Measurements from ENCODE around the gene DBNL. TPM values are rescaled to one million over a fixed set of nuclear protein-coding genes. Genes with fewer than 3 reads are reported as not detected.

DBNL gene
- total RNA-seq, 1 donor from 2014 or later: 95.5 TPM

GRCh38 chr7:44080118-44080517 lies 35.6 kb downstream of the DBNL start:
- no peaks in the 10 kb centered on the region for H3K27me3 Mint-ChIP-seq (ENCODE audit: low read depth)
- H3K4me1 Mint-ChIP-seq (ENCODE audit: low read depth): peaks cover 40% of the 10 kb centered on the region
- H3K9me3 Mint-ChIP-seq (ENCODE audit: low read depth): no peaks in the 10 kb centered on the region
- no peak overlapping the region for H3K4me3 Mint-ChIP-seq (ENCODE audit: unreplicated experiment)
- no peak for TF ChIP-seq CTCF (IDR thresholded peaks at IDR 0.05)
- peak; percentile 83 for DNase-seq (ENCODE audit: low spot score)
- peaks cover 12% of the 10 kb centered on the region for H3K36me3 Mint-ChIP-seq (ENCODE audit: low read depth)
- no peak overlapping the region for H3K27ac Mint-ChIP-seq (ENCODE audit: unreplicated experiment)

DNA sequence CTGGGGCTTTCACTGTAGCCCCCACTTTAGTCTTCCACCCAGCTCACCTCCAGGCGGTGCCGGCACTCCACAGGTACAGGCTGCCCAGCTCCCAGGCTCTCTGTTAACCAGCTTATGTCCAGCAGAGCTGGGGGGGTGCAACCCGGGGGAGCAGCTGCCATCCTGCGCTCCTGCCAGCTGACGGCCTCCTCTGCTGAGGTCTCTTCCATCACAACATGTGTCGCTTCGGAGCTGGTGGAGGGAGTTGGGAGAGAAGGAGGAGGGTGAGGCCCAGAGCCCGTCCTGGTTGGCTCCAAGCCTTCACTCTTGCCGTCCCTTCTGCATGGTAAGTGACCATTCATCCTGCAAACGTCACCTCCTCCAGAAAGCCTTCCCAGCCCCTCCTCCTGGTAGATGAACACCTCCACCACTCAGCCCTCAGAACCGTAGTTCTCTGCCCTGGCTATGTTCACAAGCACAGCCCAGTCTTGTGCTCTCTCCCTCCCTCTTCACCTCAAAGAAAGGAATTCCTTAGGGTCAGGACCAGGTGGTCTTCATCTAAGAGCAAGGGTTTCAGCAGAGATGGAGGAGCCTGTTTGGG lies 36.3 kb downstream of the DBNL start:
- Mint-ChIP-seq H3K4me1 (ENCODE audit: low read depth) (peaks cover 47% of the 10 kb centered on the region), H3K27me3 (ENCODE audit: low read depth) (no peaks in the 10 kb centered on the region), H3K9me3 (ENCODE audit: low read depth) (no peaks in the 10 kb centered on the region), H3K27ac (ENCODE audit: unreplicated experiment) (no peak overlapping the region), H3K4me3 (ENCODE audit: unreplicated experiment) (peak overlapping the region; percentile 82), H3K36me3 (ENCODE audit: low read depth) (peaks cover 12% of the 10 kb centered on the region)
- TF ChIP-seq CTCF (IDR thresholded peaks at IDR 0.05): no peak
- peak; percentile 86 for DNase-seq (ENCODE audit: low spot score)

- Mint-ChIP-seq H3K36me3 (ENCODE audit: low read depth) (peaks cover 11% of the 10 kb centered on the region), H3K27me3 (ENCODE audit: low read depth) (no peaks in the 10 kb centered on the region), H3K9me3 (ENCODE audit: low read depth) (no peaks in the 10 kb centered on the region), H3K4me1 (ENCODE audit: low read depth) (peaks cover 47% of the 10 kb centered on the region), H3K4me3 (ENCODE audit: unreplicated experiment) (peak overlapping the region; percentile 82), H3K27ac (ENCODE audit: unreplicated experiment) (peak overlapping the region; percentile 8)
- no peak for DNase-seq (ENCODE audit: low spot score)
- TF ChIP-seq CTCF (IDR thresholded peaks at IDR 0.05): no peak
Measured at GRCh38 chr7:44081266-44081748, 36.8 kb downstream of the DBNL start.

GRCh38 chr7:44082541-44083207 lies 38.2 kb downstream of the DBNL start:
- Mint-ChIP-seq H3K9me3 (ENCODE audit: low read depth) (no peaks in the 10 kb centered on the region), H3K36me3 (ENCODE audit: low read depth) (peaks cover 7% of the 10 kb centered on the region), H3K27ac (ENCODE audit: unreplicated experiment) (peak overlapping the region; percentile 83), H3K4me1 (ENCODE audit: low read depth) (peaks cover 57% of the 10 kb centered on the region), H3K27me3 (ENCODE audit: low read depth) (no peaks in the 10 kb centered on the region), H3K4me3 (ENCODE audit: unreplicated experiment) (peak overlapping the region; percentile 82)
- TF ChIP-seq CTCF (IDR thresholded peaks at IDR 0.05): no peak
- peak; percentile 99 for DNase-seq (ENCODE audit: low spot score)

- peaks cover 69% of the 10 kb centered on the region for H3K4me1 Mint-ChIP-seq (ENCODE audit: low read depth)
- H3K4me3 Mint-ChIP-seq (ENCODE audit: unreplicated experiment): no peak overlapping the region
- H3K9me3 Mint-ChIP-seq (ENCODE audit: low read depth): no peaks in the 10 kb centered on the region
- no peak for DNase-seq (ENCODE audit: low spot score)
- peak overlapping the region; percentile 82 for H3K27ac Mint-ChIP-seq (ENCODE audit: unreplicated experiment)
- no peaks in the 10 kb centered on the region for H3K27me3 Mint-ChIP-seq (ENCODE audit: low read depth)
- no peak for TF ChIP-seq CTCF (IDR thresholded peaks at IDR 0.05)
- H3K36me3 Mint-ChIP-seq (ENCODE audit: low read depth): no peaks in the 10 kb centered on the region
Measured at GRCh38 chr7:44083796-44084195, 39.3 kb downstream of the DBNL start.

All from chondrocyte (in vitro differentiated cells).